Neural progenitor cell (in vitro differentiated cells): ENCODE measurements around the gene TOR3A. TPM values are rescaled to one million over a fixed set of nuclear protein-coding genes. Genes with fewer than 3 reads are reported as not detected.

ENCODE experiments used
- DNase-seq: peaks from one replicate; pipeline ENCODE4 v3.0.0-alpha.2; 2016; ENCODE audit warnings: low spot score
- H2AFZ ChIP-seq: fragments of 200-600 bp; sonication (generic); replicated peaks from 2 replicates; pipeline ENCODE4 v1.6.1; 2016; ENCODE audit warnings: antibody characterized with exemption
- H3F3A ChIP-seq: fragments of 200-600 bp; sonication (generic); 2 replicates; pipeline ENCODE4 v1.6.1; 2016; ENCODE audit warnings: antibody characterized with exemption, low read depth
- H3K27ac ChIP-seq: fragments of 200-600 bp; sonication (generic); 2 replicates; pipeline ENCODE4 v1.5.1; 2016; ENCODE audit warnings: mild to moderate bottlenecking
- H3K27me3 ChIP-seq: fragments of 200-600 bp; sonication (generic); 2 replicates; pipeline ENCODE4 v1.6.1; 2016; ENCODE audit warnings: mild to moderate bottlenecking, moderate library complexity
- H3K36me3 ChIP-seq: fragments of 200-600 bp; sonication (generic); 2 replicates; pipeline ENCODE4 v1.5.1; 2016
- H3K4me1 ChIP-seq: fragments of 200-600 bp; sonication (generic); 2 replicates; pipeline ENCODE4 v1.6.1; 2016; ENCODE audit warnings: mixed run types
- H3K4me2 ChIP-seq: fragments of 200-600 bp; sonication (generic); 2 replicates; pipeline ENCODE4 v1.6.1; 2016
- H3K4me3 ChIP-seq: fragments of 200-600 bp; sonication (generic); 2 replicates; pipeline ENCODE4 v1.5.1; 2016
- H3K79me2 ChIP-seq: fragments of 200-600 bp; sonication (generic); 2 replicates; pipeline ENCODE4 v1.6.1; 2016; ENCODE audit warnings: low read depth
- H3K9ac ChIP-seq: fragments of 200-600 bp; sonication (generic); 2 replicates; pipeline ENCODE4 v1.6.1; 2016
- H3K9me3 ChIP-seq: fragments of 200-600 bp; sonication (generic); 2 replicates; pipeline ENCODE4 v1.5.1; 2016; ENCODE audit warnings: low read depth
- H4K20me1 ChIP-seq: fragments of 200-600 bp; sonication (generic); 2 replicates; pipeline ENCODE4 v1.6.1; 2016; ENCODE audit warnings: low read depth
- H3K27ac Mint-ChIP-seq: 3 replicates; pipeline ENCODE4 v1.8.0; 2021; ENCODE audit warnings: mixed read lengths
- H3K27me3 Mint-ChIP-seq: 2 replicates; pipeline ENCODE4 v1.8.0; 2022; ENCODE audit warnings: low read depth, mild to moderate bottlenecking, inconsistent platforms, moderate library complexity, mixed read lengths; ENCODE audit not compliant: insufficient read depth
- H3K36me3 Mint-ChIP-seq: 3 replicates; pipeline ENCODE4 v1.8.0; 2021; ENCODE audit warnings: mixed read lengths
- H3K4me1 Mint-ChIP-seq: 3 replicates; pipeline ENCODE4 v1.8.0; 2021; ENCODE audit warnings: mixed read lengths
- H3K4me3 Mint-ChIP-seq: 3 replicates; pipeline ENCODE4 v1.8.0; 2021; ENCODE audit warnings: mild to moderate bottlenecking, moderate library complexity, mixed read lengths
- H3K9me3 Mint-ChIP-seq: 3 replicates; pipeline ENCODE4 v1.8.0; 2020; ENCODE audit warnings: mixed read lengths
- EZH2 ChIP-seq: fragments of 200-600 bp; sonication (generic); IDR thresholded peaks from 2 replicates; pipeline ENCODE4 v1.6.1; 2017; ENCODE audit warnings: antibody characterized with exemption, mild to moderate bottlenecking, moderate library complexity
- EZH2phosphoT487 ChIP-seq: fragments of 200-600 bp; sonication (generic); IDR thresholded peaks from 2 replicates; pipeline ENCODE4 v1.6.1; 2017; ENCODE audit warnings: antibody characterized with exemption
- total RNA-seq: library from RNA; depleted of rRNA; stranded (reverse); fragments of >200 nt; gene quantifications from 2 replicates; pipeline ENCODE4 v1.2.3, GENCODE V29; 2015; ENCODE audit warnings: low replicate concordance
- TF ChIP-seq, protein P1 (sequence below): fragments of 200-600 bp; sonication (generic); IDR thresholded peaks from 2 replicates; pipeline ENCODE4 v1.5.1; 2017; ENCODE audit warnings: antibody characterized with exemption, mild to moderate bottlenecking

The TOR3A gene
- total RNA-seq, 1 donor from 2014 or later, result 18.2 TPM

DNA sequence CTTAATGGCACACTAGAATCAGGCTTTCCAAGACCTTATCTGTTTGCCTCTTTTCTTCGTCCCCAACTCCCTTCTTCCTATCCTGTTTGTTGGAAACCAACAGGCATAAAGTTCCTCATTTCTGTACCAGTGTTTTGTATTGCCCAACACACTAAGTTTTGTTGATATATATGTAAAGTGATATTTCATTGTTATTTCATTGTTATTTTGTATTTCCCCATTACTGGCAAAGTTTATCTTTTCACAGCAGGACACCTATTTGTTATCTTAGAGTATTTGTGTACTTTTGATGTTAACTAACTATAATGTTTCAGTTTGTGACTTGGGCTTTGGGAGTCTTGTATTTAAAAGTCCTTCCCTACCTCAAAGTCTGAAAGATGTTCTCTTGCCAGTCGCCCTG, 29.1 kb upstream of the TOR3A start:
- no peaks in the 10 kb centered on the region for H3K4me1 Mint-ChIP-seq

GRCh38 chr1:179053486-179053885, 28.4 kb upstream of the TOR3A start:
- H3K27ac ChIP-seq, result no peak overlapping the region
- H3K36me3 ChIP-seq, result no peaks in the 10 kb centered on the region
- Mint-ChIP-seq H3K4me3 (no peak overlapping the region), H3K27me3 (peaks cover 2% of the 10 kb centered on the region), H3K4me1 (no peaks in the 10 kb centered on the region), H3K36me3 (peaks cover 35% of the 10 kb centered on the region), H3K27ac (no peak overlapping the region), H3K9me3 (peaks cover 6% of the 10 kb centered on the region)
- no peak overlapping the region for H3K4me3 ChIP-seq
- no peaks in the 10 kb centered on the region for H4K20me1 ChIP-seq
- H2AFZ ChIP-seq, result no peak overlapping the region
- H3K4me2 ChIP-seq, result no peak overlapping the region
- DNase-seq, result no peak
- no peaks in the 10 kb centered on the region for H3K27me3 ChIP-seq
- no peak overlapping the region for H3K9ac ChIP-seq
- no peaks in the 10 kb centered on the region for H3K79me2 ChIP-seq
- H3K9me3 ChIP-seq, result no peaks in the 10 kb centered on the region
- H3K4me1 ChIP-seq, result no peaks in the 10 kb centered on the region
- H3F3A ChIP-seq, result peaks cover 5% of the 10 kb centered on the region
- TF ChIP-seq EZH2 (no peak), EZH2phosphoT487 (no peak)
- TF ChIP-seq, protein P1, sequence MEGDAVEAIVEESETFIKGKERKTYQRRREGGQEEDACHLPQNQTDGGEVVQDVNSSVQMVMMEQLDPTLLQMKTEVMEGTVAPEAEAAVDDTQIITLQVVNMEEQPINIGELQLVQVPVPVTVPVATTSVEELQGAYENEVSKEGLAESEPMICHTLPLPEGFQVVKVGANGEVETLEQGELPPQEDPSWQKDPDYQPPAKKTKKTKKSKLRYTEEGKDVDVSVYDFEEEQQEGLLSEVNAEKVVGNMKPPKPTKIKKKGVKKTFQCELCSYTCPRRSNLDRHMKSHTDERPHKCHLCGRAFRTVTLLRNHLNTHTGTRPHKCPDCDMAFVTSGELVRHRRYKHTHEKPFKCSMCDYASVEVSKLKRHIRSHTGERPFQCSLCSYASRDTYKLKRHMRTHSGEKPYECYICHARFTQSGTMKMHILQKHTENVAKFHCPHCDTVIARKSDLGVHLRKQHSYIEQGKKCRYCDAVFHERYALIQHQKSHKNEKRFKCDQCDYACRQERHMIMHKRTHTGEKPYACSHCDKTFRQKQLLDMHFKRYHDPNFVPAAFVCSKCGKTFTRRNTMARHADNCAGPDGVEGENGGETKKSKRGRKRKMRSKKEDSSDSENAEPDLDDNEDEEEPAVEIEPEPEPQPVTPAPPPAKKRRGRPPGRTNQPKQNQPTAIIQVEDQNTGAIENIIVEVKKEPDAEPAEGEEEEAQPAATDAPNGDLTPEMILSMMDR, result no peak

More for the DNA sequence above, 29.1 kb upstream of the TOR3A start:
- peaks cover 32% of the 10 kb centered on the region for H3K36me3 Mint-ChIP-seq
- Histone ChIP-seq H3K36me3 (no peaks in the 10 kb centered on the region), H3K9me3 (no peaks in the 10 kb centered on the region), H3K27ac (no peak overlapping the region), H3K4me2 (no peak overlapping the region), H4K20me1 (no peaks in the 10 kb centered on the region), H3F3A (peaks cover 5% of the 10 kb centered on the region), H3K27me3 (no peaks in the 10 kb centered on the region), H3K4me1 (no peaks in the 10 kb centered on the region), H3K4me3 (no peak overlapping the region), H3K79me2 (no peaks in the 10 kb centered on the region), H3K9ac (no peak overlapping the region), H2AFZ (no peak overlapping the region)
- TF ChIP-seq, protein P1, result no peak
- TF ChIP-seq EZH2phosphoT487, result no peak
- no peak for TF ChIP-seq EZH2
- peaks cover 2% of the 10 kb centered on the region for H3K27me3 Mint-ChIP-seq
- no peak overlapping the region for H3K4me3 Mint-ChIP-seq
- no peak for DNase-seq
- no peak overlapping the region for H3K27ac Mint-ChIP-seq
- peaks cover 6% of the 10 kb centered on the region for H3K9me3 Mint-ChIP-seq

DNA sequence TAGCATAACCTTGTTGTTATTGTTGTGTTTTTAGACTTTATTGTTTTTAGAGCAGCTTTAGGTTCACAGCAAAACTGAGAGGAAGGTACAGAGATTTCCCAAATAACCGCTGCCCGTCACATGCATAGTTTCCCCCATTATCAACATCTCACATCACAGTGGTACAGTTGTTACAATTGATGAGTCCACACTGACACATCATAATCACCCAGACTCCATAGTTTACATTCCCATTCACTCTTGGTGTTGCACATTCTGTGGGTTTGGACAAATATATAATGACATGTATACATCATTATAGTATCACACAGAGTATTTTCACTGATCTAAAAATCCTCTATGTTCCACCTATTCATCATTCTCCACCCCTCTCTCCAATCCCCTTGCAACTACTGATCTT, 25.9 kb upstream of the TOR3A start:
- Histone ChIP-seq H3K4me2 (no peak overlapping the region), H2AFZ (no peak overlapping the region), H3K79me2 (no peaks in the 10 kb centered on the region), H3K9me3 (no peaks in the 10 kb centered on the region), H4K20me1 (no peaks in the 10 kb centered on the region), H3K27ac (no peak overlapping the region), H3K4me1 (no peaks in the 10 kb centered on the region), H3K27me3 (no peaks in the 10 kb centered on the region), H3K4me3 (no peak overlapping the region), H3F3A (peaks cover 5% of the 10 kb centered on the region), H3K9ac (no peak overlapping the region), H3K36me3 (no peaks in the 10 kb centered on the region)
- Mint-ChIP-seq H3K4me3 (no peak overlapping the region), H3K36me3 (peaks cover 39% of the 10 kb centered on the region), H3K4me1 (no peaks in the 10 kb centered on the region), H3K27me3 (no peaks in the 10 kb centered on the region), H3K27ac (no peak overlapping the region), H3K9me3 (peaks cover 6% of the 10 kb centered on the region)
- no peak for DNase-seq
- no peak for TF ChIP-seq EZH2phosphoT487
- no peak for TF ChIP-seq EZH2
- TF ChIP-seq, protein P1, result no peak
